ENCODE measurements around the gene PNRC2.

The PNRC2 gene

GRCh38 chr1:23958810-23959460 is 693 bp upstream of the PNRC2 start:
- TF ChIP-seq CTCF (conservative IDR thresholded peaks at IDR 0.05): peak; percentile 55
- peak overlapping the region; percentile 98 for H3K27ac ChIP-seq

GRCh38 chr1:23960291-23961020 is 828 bp downstream of the PNRC2 start:
- H3K27ac ChIP-seq: peak overlapping the region; percentile 98
- TF ChIP-seq CTCF (conservative IDR thresholded peaks at IDR 0.05): no peak

- peak overlapping the region; percentile 5; the same call in 1 of the 2 replicates for H3K27ac ChIP-seq
- TF ChIP-seq CTCF (conservative IDR thresholded peaks at IDR 0.05): no peak
Measured at GRCh38 chr1:23963617-23964234, 4.1 kb downstream of the PNRC2 start.

GRCh38 chr1:23964235-23964668 is 4.6 kb downstream of the PNRC2 start:
- H3K27ac ChIP-seq: peak overlapping the region; percentile 5; the same call in 1 of the 2 replicates
- no peak for TF ChIP-seq CTCF (conservative IDR thresholded peaks at IDR 0.05)

- TF ChIP-seq CTCF (conservative IDR thresholded peaks at IDR 0.05): no peak
- H3K27ac ChIP-seq: peak overlapping the region; percentile 5; the same call in 1 of the 2 replicates
Measured at GRCh38 chr1:23964790-23965740, 5.4 kb downstream of the PNRC2 start.

GRCh38 chr1:23966973-23967493 is 7.4 kb downstream of the PNRC2 start:
- no peak for TF ChIP-seq CTCF (conservative IDR thresholded peaks at IDR 0.05)
- H3K27ac ChIP-seq: peak overlapping the region; percentile 27; the same call in 1 of the 2 replicates
